ENCODE results near the gene RAPH1.

Gene RAPH1

DNA sequence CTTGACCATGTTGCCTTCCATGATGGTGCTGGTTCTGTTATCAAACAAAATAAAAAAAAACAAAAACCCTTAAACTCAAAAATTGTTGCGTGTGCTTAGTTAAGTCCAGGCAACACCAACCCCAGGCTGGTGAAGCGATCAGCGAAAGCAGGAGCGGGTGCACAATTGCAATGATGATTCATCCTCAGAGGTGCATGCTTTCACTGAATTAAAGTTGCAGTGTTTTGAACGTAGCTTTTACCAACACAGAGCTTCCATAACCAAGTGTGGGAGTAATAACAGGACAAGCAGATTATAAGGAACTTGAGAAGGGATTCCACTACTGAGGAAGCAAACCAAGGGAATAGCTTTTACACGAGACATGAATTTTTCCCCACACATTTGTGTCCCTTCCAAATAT lies 39.7 kb upstream of the RAPH1 start:
- no peak for TF ChIP-seq TEAD4 (IDR thresholded peaks at IDR 0.05)
- no peak for TF ChIP-seq TCF12 (IDR thresholded peaks at IDR 0.05; ENCODE audit: low read depth)
- no peak for TF ChIP-seq TAF1 (IDR thresholded peaks at IDR 0.05; ENCODE audit: low read depth)
- TF ChIP-seq, protein P1, sequence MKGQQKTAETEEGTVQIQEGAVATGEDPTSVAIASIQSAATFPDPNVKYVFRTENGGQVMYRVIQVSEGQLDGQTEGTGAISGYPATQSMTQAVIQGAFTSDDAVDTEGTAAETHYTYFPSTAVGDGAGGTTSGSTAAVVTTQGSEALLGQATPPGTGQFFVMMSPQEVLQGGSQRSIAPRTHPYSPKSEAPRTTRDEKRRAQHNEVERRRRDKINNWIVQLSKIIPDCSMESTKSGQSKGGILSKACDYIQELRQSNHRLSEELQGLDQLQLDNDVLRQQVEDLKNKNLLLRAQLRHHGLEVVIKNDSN (IDR thresholded peaks at IDR 0.05) = no peak
- TF ChIP-seq CEBPB (IDR thresholded peaks at IDR 0.05) = no peak
- TF ChIP-seq EP300 (IDR thresholded peaks at IDR 0.05; ENCODE audit: borderline replicate concordance) = no peak
- TF ChIP-seq YY1 (IDR thresholded peaks at IDR 0.05; ENCODE audit: low read depth) = no peak
- no peak for TF ChIP-seq EGR1 (IDR thresholded peaks at IDR 0.05)
- no peak for TF ChIP-seq RAD21 (IDR thresholded peaks at IDR 0.05; ENCODE audit: low read depth)
- TF ChIP-seq NFIC (IDR thresholded peaks at IDR 0.05) = no peak
- TF ChIP-seq ZBTB7A (IDR thresholded peaks at IDR 0.05; ENCODE audit: low read depth) = no peak
- TF ChIP-seq, protein P2, sequence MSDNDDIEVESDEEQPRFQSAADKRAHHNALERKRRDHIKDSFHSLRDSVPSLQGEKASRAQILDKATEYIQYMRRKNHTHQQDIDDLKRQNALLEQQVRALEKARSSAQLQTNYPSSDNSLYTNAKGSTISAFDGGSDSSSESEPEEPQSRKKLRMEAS (IDR thresholded peaks at IDR 0.05) = no peak
- TF ChIP-seq FOXM1 (IDR thresholded peaks at IDR 0.05; ENCODE audit: borderline replicate concordance, low read depth) = no peak
- TF ChIP-seq CREB1 (IDR thresholded peaks at IDR 0.05; ENCODE audit: low read depth) = no peak
- TF ChIP-seq, protein P3, sequence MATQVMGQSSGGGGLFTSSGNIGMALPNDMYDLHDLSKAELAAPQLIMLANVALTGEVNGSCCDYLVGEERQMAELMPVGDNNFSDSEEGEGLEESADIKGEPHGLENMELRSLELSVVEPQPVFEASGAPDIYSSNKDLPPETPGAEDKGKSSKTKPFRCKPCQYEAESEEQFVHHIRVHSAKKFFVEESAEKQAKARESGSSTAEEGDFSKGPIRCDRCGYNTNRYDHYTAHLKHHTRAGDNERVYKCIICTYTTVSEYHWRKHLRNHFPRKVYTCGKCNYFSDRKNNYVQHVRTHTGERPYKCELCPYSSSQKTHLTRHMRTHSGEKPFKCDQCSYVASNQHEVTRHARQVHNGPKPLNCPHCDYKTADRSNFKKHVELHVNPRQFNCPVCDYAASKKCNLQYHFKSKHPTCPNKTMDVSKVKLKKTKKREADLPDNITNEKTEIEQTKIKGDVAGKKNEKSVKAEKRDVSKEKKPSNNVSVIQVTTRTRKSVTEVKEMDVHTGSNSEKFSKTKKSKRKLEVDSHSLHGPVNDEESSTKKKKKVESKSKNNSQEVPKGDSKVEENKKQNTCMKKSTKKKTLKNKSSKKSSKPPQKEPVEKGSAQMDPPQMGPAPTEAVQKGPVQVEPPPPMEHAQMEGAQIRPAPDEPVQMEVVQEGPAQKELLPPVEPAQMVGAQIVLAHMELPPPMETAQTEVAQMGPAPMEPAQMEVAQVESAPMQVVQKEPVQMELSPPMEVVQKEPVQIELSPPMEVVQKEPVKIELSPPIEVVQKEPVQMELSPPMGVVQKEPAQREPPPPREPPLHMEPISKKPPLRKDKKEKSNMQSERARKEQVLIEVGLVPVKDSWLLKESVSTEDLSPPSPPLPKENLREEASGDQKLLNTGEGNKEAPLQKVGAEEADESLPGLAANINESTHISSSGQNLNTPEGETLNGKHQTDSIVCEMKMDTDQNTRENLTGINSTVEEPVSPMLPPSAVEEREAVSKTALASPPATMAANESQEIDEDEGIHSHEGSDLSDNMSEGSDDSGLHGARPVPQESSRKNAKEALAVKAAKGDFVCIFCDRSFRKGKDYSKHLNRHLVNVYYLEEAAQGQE (IDR thresholded peaks at IDR 0.05; ENCODE audit: low read depth) = no peak

DNA sequence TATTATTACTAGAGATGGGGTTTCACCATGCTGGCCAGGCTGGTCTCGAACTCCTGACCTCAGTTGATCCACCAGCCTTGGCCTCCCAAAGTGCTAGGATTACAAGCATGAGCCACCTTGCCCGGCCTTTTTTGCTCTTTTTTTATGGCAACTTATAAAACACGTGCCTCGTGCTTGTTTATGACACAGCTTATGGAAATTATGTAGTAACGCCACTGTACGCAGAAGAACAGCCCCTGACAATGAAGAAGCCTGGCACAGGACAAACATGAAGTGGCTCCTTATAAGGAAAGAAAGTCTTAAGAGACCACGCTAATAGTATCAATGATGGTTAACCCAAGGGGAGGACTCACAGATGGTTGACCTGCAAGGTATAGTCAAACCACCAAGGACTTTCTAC lies 37.2 kb upstream of the RAPH1 start:
- TF ChIP-seq, protein P3 (IDR thresholded peaks at IDR 0.05; ENCODE audit: low read depth) = no peak
- TF ChIP-seq NFIC (IDR thresholded peaks at IDR 0.05) (no peak), EP300 (IDR thresholded peaks at IDR 0.05; ENCODE audit: borderline replicate concordance) (no peak), ZBTB7A (IDR thresholded peaks at IDR 0.05; ENCODE audit: low read depth) (no peak), RAD21 (IDR thresholded peaks at IDR 0.05; ENCODE audit: low read depth) (no peak), EGR1 (IDR thresholded peaks at IDR 0.05) (no peak), FOXM1 (IDR thresholded peaks at IDR 0.05; ENCODE audit: borderline replicate concordance, low read depth) (no peak), CEBPB (IDR thresholded peaks at IDR 0.05) (no peak), TEAD4 (IDR thresholded peaks at IDR 0.05) (no peak), YY1 (IDR thresholded peaks at IDR 0.05; ENCODE audit: low read depth) (no peak), TAF1 (IDR thresholded peaks at IDR 0.05; ENCODE audit: low read depth) (no peak), CREB1 (IDR thresholded peaks at IDR 0.05; ENCODE audit: low read depth) (no peak), TCF12 (IDR thresholded peaks at IDR 0.05; ENCODE audit: low read depth) (no peak)
- TF ChIP-seq, protein P2 (IDR thresholded peaks at IDR 0.05) = no peak
- TF ChIP-seq, protein P1 (IDR thresholded peaks at IDR 0.05) = no peak

DNA sequence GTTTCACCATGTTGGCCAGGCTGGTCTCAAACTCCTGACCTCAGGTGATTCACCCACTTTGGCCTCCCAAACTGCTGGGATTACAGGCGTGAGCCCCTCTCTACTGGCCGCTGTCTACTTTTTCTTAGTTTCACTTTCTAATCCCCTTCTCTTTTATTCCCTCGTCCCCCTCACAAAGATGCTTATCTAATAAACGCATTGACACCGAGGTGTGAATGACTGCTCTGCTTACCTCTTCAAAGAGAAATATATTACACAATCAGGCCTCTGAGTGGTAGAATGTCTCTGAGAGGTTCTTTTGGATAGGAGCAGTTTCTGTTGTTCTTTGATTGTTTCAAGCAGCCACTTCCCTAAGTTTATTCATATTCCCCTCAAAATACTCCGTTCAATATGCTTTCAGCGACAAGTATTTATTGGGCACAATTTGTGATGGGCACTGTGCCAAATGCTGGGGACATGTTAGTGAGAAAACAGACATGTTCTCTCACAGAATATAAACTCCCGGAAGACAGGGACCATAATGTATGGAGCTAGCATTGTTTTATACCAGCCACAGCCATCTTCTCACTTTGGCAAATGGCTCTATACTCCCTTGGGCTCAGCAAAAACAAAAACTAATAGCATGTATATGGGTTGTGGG lies 34.7 kb upstream of the RAPH1 start:
- TF ChIP-seq FOXM1 (IDR thresholded peaks at IDR 0.05; ENCODE audit: borderline replicate concordance, low read depth) (no peak), CEBPB (IDR thresholded peaks at IDR 0.05) (no peak), EGR1 (IDR thresholded peaks at IDR 0.05) (no peak), CREB1 (IDR thresholded peaks at IDR 0.05; ENCODE audit: low read depth) (no peak)
- TF ChIP-seq, protein P3 (IDR thresholded peaks at IDR 0.05; ENCODE audit: low read depth) = no peak

DNA sequence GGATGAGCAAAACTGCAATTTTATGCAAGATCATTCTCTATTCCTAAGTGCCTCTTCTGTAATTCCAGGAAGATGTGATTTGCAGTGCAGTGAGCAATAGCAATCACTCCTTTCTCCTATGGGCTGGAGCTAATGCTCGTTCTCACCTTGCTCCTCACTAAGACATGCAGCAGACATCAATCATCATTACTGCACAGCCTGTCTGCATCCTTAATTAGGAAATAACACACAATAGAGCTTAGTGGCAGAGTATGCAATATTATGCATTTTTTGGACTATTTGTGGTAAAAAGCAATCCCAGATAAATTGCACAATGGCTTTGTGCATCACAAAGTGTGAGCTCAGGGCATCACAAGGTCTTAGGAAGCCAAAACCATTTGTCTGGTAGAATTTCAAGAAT lies 32.6 kb upstream of the RAPH1 start:
- TF ChIP-seq EP300 (IDR thresholded peaks at IDR 0.05; ENCODE audit: borderline replicate concordance) = no peak
- no peak for TF ChIP-seq RAD21 (IDR thresholded peaks at IDR 0.05; ENCODE audit: low read depth)
- TF ChIP-seq YY1 (IDR thresholded peaks at IDR 0.05; ENCODE audit: low read depth) = no peak
- TF ChIP-seq CEBPB (IDR thresholded peaks at IDR 0.05) = no peak
- no peak for TF ChIP-seq NFIC (IDR thresholded peaks at IDR 0.05)
- TF ChIP-seq EGR1 (IDR thresholded peaks at IDR 0.05) = no peak
- TF ChIP-seq TCF12 (IDR thresholded peaks at IDR 0.05; ENCODE audit: low read depth) = no peak
- TF ChIP-seq, protein P2 (IDR thresholded peaks at IDR 0.05) = no peak
- TF ChIP-seq TAF1 (IDR thresholded peaks at IDR 0.05; ENCODE audit: low read depth) = no peak
- TF ChIP-seq, protein P3 (IDR thresholded peaks at IDR 0.05; ENCODE audit: low read depth) = no peak
- TF ChIP-seq ZBTB7A (IDR thresholded peaks at IDR 0.05; ENCODE audit: low read depth) = no peak
- TF ChIP-seq CREB1 (IDR thresholded peaks at IDR 0.05; ENCODE audit: low read depth) = no peak
- TF ChIP-seq, protein P1 (IDR thresholded peaks at IDR 0.05) = no peak
- no peak for TF ChIP-seq TEAD4 (IDR thresholded peaks at IDR 0.05)
- no peak for TF ChIP-seq FOXM1 (IDR thresholded peaks at IDR 0.05; ENCODE audit: borderline replicate concordance, low read depth)

All from Ishikawa (cell line).